Right atrium auricular region (tissue), 2 donors: ENCODE measurements around the gene LYPD6B. TPM values are rescaled to one million over a fixed set of nuclear protein-coding genes. Genes with fewer than 3 reads are reported as not detected.

Experiments
- DNase-seq: peaks from one replicate; pipeline ENCODE4 v3.0.0-alpha.2; 2019; ENCODE audit warnings: low spot score
- H3K27ac ChIP-seq, 2 donors: fragments of 200-600 bp; sonication (generic); 1 replicate in 1 of 2; 2 replicates in 1 of 2; pipeline ENCODE4 v1.5.1; 2016 to 2019
- H3K27me3 ChIP-seq, 2 donors: fragments of 200-600 bp; sonication (generic); one replicate each; pipeline versions ENCODE4 v1.5.1 to v1.6.0; 2017 to 2019
- H3K36me3 ChIP-seq: fragments of 200-600 bp; sonication (generic); one replicate; pipeline ENCODE4 v1.5.1; 2016
- H3K4me1 ChIP-seq, 2 donors: fragments of 200-600 bp; sonication (generic); one replicate each; pipeline versions ENCODE4 v1.5.1 to v1.6.0; 2017 to 2019
- H3K4me3 ChIP-seq, 2 donors: fragments of 200-600 bp; sonication (generic); 1 replicate in 1 of 2; 2 replicates in 1 of 2; pipeline ENCODE4 v1.5.1; 2017 to 2019; ENCODE audit warnings: mild to moderate bottlenecking in 1 of 2, moderate library complexity in 1 of 2
- H3K9me3 ChIP-seq, 2 donors: fragments of 200-600 bp; sonication (generic); one replicate each; pipeline ENCODE4 v1.5.1; 2019
- CTCF ChIP-seq, 2 donors: fragments of 200-600 bp; sonication (generic); IDR thresholded peaks; one replicate each; pipeline ENCODE4 v1.5.1; 2019; ENCODE audit warnings: antibody characterized with exemption in 2 of 2
- total RNA-seq, 2 donors: library from RNA; depleted of rRNA; stranded (reverse); fragments of >200 nt; gene quantifications; one replicate each; pipeline ENCODE4 v1.1.0, GENCODE V29; 2016

The LYPD6B gene
- total RNA-seq, 2 donors from 2014 or later = 0.28 TPM; not detected in 1

GRCh38 chr2:149161481-149162225 is 123.2 kb downstream of the LYPD6B start:
- H3K9me3 ChIP-seq = no peaks in the 10 kb centered on the region
- no peak overlapping the region for H3K4me3 ChIP-seq
- no peak for DNase-seq
- no peaks in the 10 kb centered on the region for H3K36me3 ChIP-seq
- no peak overlapping the region for H3K27ac ChIP-seq
- no peaks in the 10 kb centered on the region for H3K4me1 ChIP-seq
- no peaks in the 10 kb centered on the region for H3K27me3 ChIP-seq
- no peak for TF ChIP-seq CTCF (IDR thresholded peaks at IDR 0.05)

GRCh38 chr2:149164296-149164695 is 125.8 kb downstream of the LYPD6B start:
- no peaks in the 10 kb centered on the region for H3K27me3 ChIP-seq
- H3K27ac ChIP-seq = no peak overlapping the region
- no peak for TF ChIP-seq CTCF (IDR thresholded peaks at IDR 0.05)
- no peaks in the 10 kb centered on the region for H3K36me3 ChIP-seq
- no peak for DNase-seq
- H3K4me3 ChIP-seq = no peak overlapping the region
- H3K4me1 ChIP-seq = no peaks in the 10 kb centered on the region
- no peaks in the 10 kb centered on the region for H3K9me3 ChIP-seq

- TF ChIP-seq CTCF (IDR thresholded peaks at IDR 0.05) = no peak
- no peaks in the 10 kb centered on the region for H3K4me1 ChIP-seq
- no peaks in the 10 kb centered on the region for H3K27me3 ChIP-seq
- no peak overlapping the region for H3K4me3 ChIP-seq
- H3K36me3 ChIP-seq = no peaks in the 10 kb centered on the region
- no peak for DNase-seq
- H3K9me3 ChIP-seq = no peaks in the 10 kb centered on the region
- H3K27ac ChIP-seq = no peak overlapping the region
These were observed 126.3 kb downstream of the LYPD6B start for GRCh38 chr2:149164827-149165226.

- no peak for TF ChIP-seq CTCF (IDR thresholded peaks at IDR 0.05)
- no peak overlapping the region for H3K4me3 ChIP-seq
- no peaks in the 10 kb centered on the region for H3K27me3 ChIP-seq
- no peaks in the 10 kb centered on the region for H3K4me1 ChIP-seq
- H3K9me3 ChIP-seq = no peaks in the 10 kb centered on the region
- H3K36me3 ChIP-seq = no peaks in the 10 kb centered on the region
- no peak for DNase-seq
- no peak overlapping the region for H3K27ac ChIP-seq
These were observed 128.7 kb downstream of the LYPD6B start for GRCh38 chr2:149167001-149167780.

- no peak for TF ChIP-seq CTCF (IDR thresholded peaks at IDR 0.05)
- no peak for DNase-seq
- Histone ChIP-seq H3K27me3 (no peaks in the 10 kb centered on the region), H3K9me3 (no peaks in the 10 kb centered on the region), H3K4me1 (no peaks in the 10 kb centered on the region), H3K27ac (no peak overlapping the region), H3K4me3 (no peak overlapping the region), H3K36me3 (no peaks in the 10 kb centered on the region)
These were observed 129.4 kb downstream of the LYPD6B start for GRCh38 chr2:149167941-149168340.
